Stimulated activated CD4-positive, alpha-beta T cell treated with anti-CD3 and anti-CD28 coated beads, Interleukin-15, amount 100 ng/mL, for 1 hour (primary cell): ENCODE results near the gene RCAN3.
"Not testable (repeated sequence)": the region's sequence is repeated elsewhere in the genome, so short reads cannot be mapped to it uniquely, and the experiment has no call there.

Source experiments
- DNase-seq, 2 donors: peaks; one replicate each; pipeline ENCODE4 v3.0.0-alpha.2; 2020; ENCODE audit warnings: low read depth in 1 of 2, low spot score in 1 of 2

RCAN3 gene

GRCh38 chr1:24502709-24503058 lies at the start of gene RCAN3:
Gene RCAN3 (plus strand): TSS chr1:24502836. CDS start chr1:24514373, 11,537 bp downstream.
- peak; percentile 73 to 86 for DNase-seq

- no peak for DNase-seq
These were observed 49.6 kb upstream of the RCAN3 start for GRCh38 chr1:24452922-24453485.

- DNase-seq: no peak
These were observed 48.0 kb upstream of the RCAN3 start for GRCh38 chr1:24454673-24455072.

- DNase-seq: no peak
These were observed 47.4 kb upstream of the RCAN3 start for GRCh38 chr1:24455272-24455671.

GRCh38 chr1:24457866-24458265 lies 44.8 kb upstream of the RCAN3 start:
- no peak for DNase-seq

- DNase-seq: no peak
These were observed 42.9 kb upstream of the RCAN3 start for GRCh38 chr1:24459551-24460266.

- not testable (repeated sequence) for DNase-seq
These were observed 40.5 kb upstream of the RCAN3 start for GRCh38 chr1:24462128-24462527.

- DNase-seq: no peak
These were observed 38.6 kb upstream of the RCAN3 start for GRCh38 chr1:24463776-24464735.

- DNase-seq: no peak
These were observed 37.5 kb upstream of the RCAN3 start for GRCh38 chr1:24465099-24465498.

GRCh38 chr1:24465638-24466037 lies 37.0 kb upstream of the RCAN3 start:
- DNase-seq: no peak

- no peak for DNase-seq
These were observed 33.8 kb upstream of the RCAN3 start for GRCh38 chr1:24468685-24469316.

- no peak for DNase-seq
These were observed 32.0 kb upstream of the RCAN3 start for GRCh38 chr1:24470592-24470991.

GRCh38 chr1:24472527-24473251 lies 29.9 kb upstream of the RCAN3 start:
- DNase-seq: no peak

GRCh38 chr1:24474193-24474592 lies 28.4 kb upstream of the RCAN3 start:
- no peak for DNase-seq

- DNase-seq: no peak
These were observed 26.9 kb upstream of the RCAN3 start for GRCh38 chr1:24475700-24476099.

- no peak for DNase-seq
These were observed 26.1 kb upstream of the RCAN3 start for GRCh38 chr1:24476571-24476970.

- no peak for DNase-seq
These were observed 25.3 kb upstream of the RCAN3 start for GRCh38 chr1:24477309-24477708.

GRCh38 chr1:24481101-24481500 lies 21.5 kb upstream of the RCAN3 start:
- peak in 1 of 2 donors; percentile 34 for DNase-seq

- DNase-seq: no peak
These were observed 20.6 kb upstream of the RCAN3 start for GRCh38 chr1:24481843-24482610.

GRCh38 chr1:24483441-24483840 lies 19.2 kb upstream of the RCAN3 start:
- DNase-seq: no peak
